Spinal cord (tissue), 10 donors: ENCODE measurements around the gene SETD7. TPM values are rescaled to one million over a fixed set of nuclear protein-coding genes. Genes with fewer than 3 reads are reported as not detected.
A peak's percentile ranks its signal among the peaks of the same experiment; 100 is the strongest.

ENCODE experiments used
- DNase-seq, 6 donors: peaks; one replicate each; pipeline versions ENCODE4 v3.0.0 to v3.0.0-alpha.2; 2013 to 2015; ENCODE audit warnings: low spot score in 6 of 6, low read depth in 4 of 6
- H3K27ac ChIP-seq: one replicate; pipeline ENCODE4 v1.5.1; 2013; ENCODE audit warnings: low read depth, low read length, control low read depth
- H3K27me3 ChIP-seq: one replicate; pipeline ENCODE4 v1.6.1; 2013; ENCODE audit warnings: low read length; ENCODE audit not compliant: control insufficient read depth, insufficient read depth
- H3K36me3 ChIP-seq: one replicate; pipeline ENCODE4 v1.6.1; 2013; ENCODE audit warnings: low read length; ENCODE audit not compliant: control insufficient read depth, insufficient read depth
- H3K4me1 ChIP-seq: one replicate; pipeline ENCODE4 v1.6.1; 2013; ENCODE audit warnings: low read length; ENCODE audit not compliant: control insufficient read depth, insufficient read depth
- H3K4me3 ChIP-seq: one replicate; pipeline ENCODE4 v1.5.1; 2013; ENCODE audit warnings: low read depth, low read length, control low read depth
- H3K9me3 ChIP-seq: one replicate; pipeline ENCODE4 v1.6.1; 2013; ENCODE audit warnings: low read length; ENCODE audit not compliant: control insufficient read depth, insufficient read depth
- WGBS: methylation state at CpG from one replicate; pipeline ENCODE4 v1.1.5; 2013; ENCODE audit warnings: missing lambda C conversion rate; ENCODE audit not compliant: insufficient coverage; 5-methylcytosine and 5-hydroxymethylcytosine counted together
- polyA plus RNA-seq, 2 donors: library from polyadenylated mRNA; unstranded; fragments of 120-200 nt; gene quantifications; one replicate each; pipeline ENCODE4 v1.2.1, GENCODE V29; 2013; ENCODE audit not compliant: insufficient read length in 2 of 2
- total RNA-seq, 2 donors: library from RNA; depleted of rRNA in 1 of 2; stranded (reverse); fragments of 120-200 nt in 1 of 2; fragments of >200 nt in 1 of 2; gene quantifications; one replicate each; pipeline versions ENCODE4 v1.2.3 to v1.2.4, GENCODE V29; 2013 to 2014
- donor health status: healthy.

The SETD7 gene
- total and polyA plus RNA-seq, 4 donors = 13.2 to 41.0 (median 24.6) TPM

GRCh38 chr4:139535871-139536234 is 20.2 kb downstream of the SETD7 start:
- no peaks in the 10 kb centered on the region for H3K9me3 ChIP-seq
- 76% methylated on average over 4 of the region's 5 CpGs for WGBS
- no peak overlapping the region for H3K4me3 ChIP-seq
- no peaks in the 10 kb centered on the region for H3K36me3 ChIP-seq
- no peaks in the 10 kb centered on the region for H3K27me3 ChIP-seq
- H3K27ac ChIP-seq = no peak overlapping the region
- peak in 1 of 6 donors; percentile 15 for DNase-seq
- peaks cover 3% of the 10 kb centered on the region for H3K4me1 ChIP-seq

GRCh38 chr4:139535228-139535870 is 20.7 kb downstream of the SETD7 start:
- no CpG with 5 or more reads among the region's 2 CpGs for WGBS
- H3K9me3 ChIP-seq = no peaks in the 10 kb centered on the region
- H3K27me3 ChIP-seq = no peaks in the 10 kb centered on the region
- no peaks in the 10 kb centered on the region for H3K36me3 ChIP-seq
- no peak overlapping the region for H3K4me3 ChIP-seq
- H3K4me1 ChIP-seq = peaks cover 3% of the 10 kb centered on the region
- H3K27ac ChIP-seq = no peak overlapping the region
- DNase-seq = peak in 1 of 6 donors; percentile 25

- no peak overlapping the region for H3K4me3 ChIP-seq
- WGBS = 100% methylated on average over 1 of the region's 9 CpGs
- no peak overlapping the region for H3K27ac ChIP-seq
- H3K36me3 ChIP-seq = no peaks in the 10 kb centered on the region
- no peak for DNase-seq
- H3K4me1 ChIP-seq = peaks cover 3% of the 10 kb centered on the region
- no peaks in the 10 kb centered on the region for H3K9me3 ChIP-seq
- no peaks in the 10 kb centered on the region for H3K27me3 ChIP-seq
These were observed 21.6 kb downstream of the SETD7 start for GRCh38 chr4:139534287-139534950.

GRCh38 chr4:139533511-139533910 is 22.5 kb downstream of the SETD7 start:
- no CpG with 5 or more reads among the region's 3 CpGs for WGBS
- H3K27ac ChIP-seq = no peak overlapping the region
- H3K9me3 ChIP-seq = no peaks in the 10 kb centered on the region
- DNase-seq = no peak
- peaks cover 3% of the 10 kb centered on the region for H3K36me3 ChIP-seq
- no peaks in the 10 kb centered on the region for H3K27me3 ChIP-seq
- H3K4me3 ChIP-seq = no peak overlapping the region
- H3K4me1 ChIP-seq = peaks cover 3% of the 10 kb centered on the region

- Histone ChIP-seq H3K27me3 (no peaks in the 10 kb centered on the region), H3K4me3 (no peak overlapping the region), H3K27ac (no peak overlapping the region), H3K9me3 (no peaks in the 10 kb centered on the region), H3K36me3 (peaks cover 3% of the 10 kb centered on the region), H3K4me1 (peaks cover 3% of the 10 kb centered on the region)
- 51% methylated on average over 5 of the region's 8 CpGs for WGBS
- DNase-seq = peak in 1 of 6 donors; percentile 19
These were observed 23.1 kb downstream of the SETD7 start for GRCh38 chr4:139532947-139533346.

GRCh38 chr4:139530833-139531427 is 25.1 kb downstream of the SETD7 start:
- DNase-seq = peak in 2 of 6 donors; percentile 29 to 48
- WGBS = no CpG with 5 or more reads among the region's 6 CpGs
- Histone ChIP-seq H3K36me3 (peaks cover 7% of the 10 kb centered on the region), H3K27me3 (no peaks in the 10 kb centered on the region), H3K4me1 (peaks cover 3% of the 10 kb centered on the region), H3K9me3 (no peaks in the 10 kb centered on the region), H3K4me3 (no peak overlapping the region), H3K27ac (no peak overlapping the region)

- H3K4me1 ChIP-seq = peaks cover 9% of the 10 kb centered on the region
- no peak for DNase-seq
- H3K36me3 ChIP-seq = peaks cover 10% of the 10 kb centered on the region
- no peak overlapping the region for H3K4me3 ChIP-seq
- no peaks in the 10 kb centered on the region for H3K27me3 ChIP-seq
- H3K27ac ChIP-seq = no peak overlapping the region
- no peaks in the 10 kb centered on the region for H3K9me3 ChIP-seq
- 40% methylated on average over 1 of the region's 2 CpGs for WGBS
These were observed 27.5 kb downstream of the SETD7 start for GRCh38 chr4:139528377-139529005.

GRCh38 chr4:139526928-139527327 is 29.1 kb downstream of the SETD7 start:
- Histone ChIP-seq H3K36me3 (peaks cover 10% of the 10 kb centered on the region), H3K4me1 (peaks cover 9% of the 10 kb centered on the region), H3K27me3 (no peaks in the 10 kb centered on the region), H3K27ac (no peak overlapping the region), H3K9me3 (no peaks in the 10 kb centered on the region), H3K4me3 (no peak overlapping the region)
- WGBS = no CpG with 5 or more reads among the region's 2 CpGs
- DNase-seq = no peak

GRCh38 chr4:139525414-139525813 is 30.6 kb downstream of the SETD7 start:
- Histone ChIP-seq H3K27me3 (no peaks in the 10 kb centered on the region), H3K27ac (no peak overlapping the region), H3K9me3 (no peaks in the 10 kb centered on the region), H3K36me3 (peaks cover 10% of the 10 kb centered on the region), H3K4me3 (no peak overlapping the region), H3K4me1 (peaks cover 9% of the 10 kb centered on the region)
- no CpG with 5 or more reads among the region's 2 CpGs for WGBS
- DNase-seq = no peak
